Ishikawa (cell line): ENCODE data around the gene DOCK8.

Experiments used
- CEBPB ChIP-seq: IDR thresholded peaks from 2 replicates; pipeline ENCODE4 v1.6.1; 2012
- CREB1 ChIP-seq: IDR thresholded peaks from 2 replicates; pipeline ENCODE4 v1.6.1; 2012; ENCODE audit warnings: low read depth
- EGR1 ChIP-seq: IDR thresholded peaks from 2 replicates; pipeline ENCODE4 v1.6.1; 2012
- EP300 ChIP-seq: IDR thresholded peaks from 2 replicates; pipeline ENCODE4 v1.6.1; 2012; ENCODE audit warnings: borderline replicate concordance
- FOXM1 ChIP-seq: IDR thresholded peaks from 2 replicates; pipeline ENCODE4 v1.6.1; 2012; ENCODE audit warnings: low read depth, borderline replicate concordance
- NFIC ChIP-seq: IDR thresholded peaks from 2 replicates; pipeline ENCODE4 v1.6.1; 2012
- RAD21 ChIP-seq: IDR thresholded peaks from 2 replicates; pipeline ENCODE4 v1.6.1; 2012; ENCODE audit warnings: low read depth
- REST ChIP-seq: IDR thresholded peaks from 2 replicates; pipeline ENCODE4 v1.6.1; 2012; ENCODE audit warnings: low read depth, mild to moderate bottlenecking
- TCF12 ChIP-seq: IDR thresholded peaks from 2 replicates; pipeline ENCODE4 v1.6.1; 2012; ENCODE audit warnings: low read depth
- TEAD4 ChIP-seq: IDR thresholded peaks from 2 replicates; pipeline ENCODE4 v1.6.1; 2012
- YY1 ChIP-seq: IDR thresholded peaks from 2 replicates; pipeline ENCODE4 v1.6.1; 2012; ENCODE audit warnings: low read depth
- ZBTB7A ChIP-seq: IDR thresholded peaks from 2 replicates; pipeline ENCODE4 v1.6.1; 2012; ENCODE audit warnings: low read depth
- TF ChIP-seq, protein P1 (sequence below): IDR thresholded peaks from 2 replicates; pipeline ENCODE4 v1.6.1; 2012
- TF ChIP-seq, protein P2 (sequence below): IDR thresholded peaks from 2 replicates; pipeline ENCODE4 v1.6.1; 2012

The DOCK8 gene

DNA sequence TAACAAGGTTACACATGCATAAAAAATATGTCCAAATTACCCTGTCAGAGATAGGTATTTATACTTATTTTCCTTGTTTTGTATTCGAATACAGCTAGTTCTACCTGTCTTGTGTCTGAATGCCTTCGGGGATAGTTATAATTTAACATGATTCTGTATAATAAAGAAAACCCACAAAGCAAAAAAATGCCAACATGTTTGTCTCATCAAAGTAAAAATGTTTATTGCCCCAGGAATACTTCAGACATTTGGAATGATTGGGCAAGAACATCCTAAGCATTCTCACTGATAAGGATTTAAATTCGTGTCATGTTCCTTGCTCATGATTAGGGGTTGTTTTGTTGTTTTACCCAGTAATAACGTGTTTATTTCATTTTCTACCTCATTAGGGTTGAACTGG, 74.5 kb downstream of the DOCK8 start:
- TF ChIP-seq, protein P1, sequence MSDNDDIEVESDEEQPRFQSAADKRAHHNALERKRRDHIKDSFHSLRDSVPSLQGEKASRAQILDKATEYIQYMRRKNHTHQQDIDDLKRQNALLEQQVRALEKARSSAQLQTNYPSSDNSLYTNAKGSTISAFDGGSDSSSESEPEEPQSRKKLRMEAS: no peak
- TF ChIP-seq RAD21 (no peak), ZBTB7A (no peak), CEBPB (no peak), TCF12 (no peak), REST (no peak), EP300 (no peak), CREB1 (no peak), EGR1 (no peak)
- TF ChIP-seq, protein P2, sequence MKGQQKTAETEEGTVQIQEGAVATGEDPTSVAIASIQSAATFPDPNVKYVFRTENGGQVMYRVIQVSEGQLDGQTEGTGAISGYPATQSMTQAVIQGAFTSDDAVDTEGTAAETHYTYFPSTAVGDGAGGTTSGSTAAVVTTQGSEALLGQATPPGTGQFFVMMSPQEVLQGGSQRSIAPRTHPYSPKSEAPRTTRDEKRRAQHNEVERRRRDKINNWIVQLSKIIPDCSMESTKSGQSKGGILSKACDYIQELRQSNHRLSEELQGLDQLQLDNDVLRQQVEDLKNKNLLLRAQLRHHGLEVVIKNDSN: no peak

GRCh38 chr9:292915-293314, 78.2 kb downstream of the DOCK8 start:
- TF ChIP-seq EP300 (no peak), FOXM1 (no peak), REST (no peak), CEBPB (no peak), NFIC (no peak), CREB1 (no peak)
- TF ChIP-seq, protein P1: no peak

- TF ChIP-seq, protein P2: no peak
- TF ChIP-seq FOXM1 (no peak), TEAD4 (no peak), NFIC (no peak), CREB1 (no peak), EGR1 (no peak), EP300 (no peak), REST (no peak), TCF12 (no peak), ZBTB7A (no peak), RAD21 (no peak)
- TF ChIP-seq, protein P1: no peak
Observed at GRCh38 chr9:295576-295975, 80.9 kb downstream of the DOCK8 start.

- no peak for TF ChIP-seq TCF12
- TF ChIP-seq ZBTB7A: no peak
- TF ChIP-seq EP300: no peak
- no peak for TF ChIP-seq RAD21
- TF ChIP-seq, protein P2: no peak
- TF ChIP-seq YY1: no peak
- TF ChIP-seq NFIC: no peak
- no peak for TF ChIP-seq REST
Observed at GRCh38 chr9:296411-296810, 81.7 kb downstream of the DOCK8 start.
